K562 (cell line): Measurements from ENCODE around the gene PPP3CB. TPM values are rescaled to one million over a fixed set of nuclear protein-coding genes. Genes with fewer than 3 reads are reported as not detected.

Source experiments
- ELF2 ChIP-seq: fragments of 250-450 bp; sonication (Bioruptor Pico); IDR thresholded peaks from 2 replicates; pipeline ENCODE4 v1.5.0; 2021; ENCODE audit warnings: mild to moderate bottlenecking
- GTF2B ChIP-seq: IDR thresholded peaks from 2 replicates; pipeline ENCODE4 v1.6.1; 2011; ENCODE audit not compliant: insufficient read length; ENCODE audit errors: extremely low read depth
- KDM2B ChIP-seq: fragments of 250-450 bp; sonication (Bioruptor Pico); IDR thresholded peaks from 2 replicates; pipeline ENCODE4 v1.8.0; 2021; ENCODE audit warnings: mild to moderate bottlenecking, moderate library complexity
- LARP7 ChIP-seq: fragments of 450-650 bp; IDR thresholded peaks from 2 replicates; pipeline ENCODE4 v1.6.1; 2016
- NRF1 ChIP-seq, 2 experiments: fragments of 450-650 bp; IDR thresholded peaks in 1 of 2; conservative IDR thresholded peaks in 1 of 2; 2 replicates each; pipeline ENCODE4 v1.6.1; 2014; ENCODE audit warnings: mild to moderate bottlenecking in 2 of 2
- POLR2AphosphoS5 ChIP-seq: IDR thresholded peaks from 2 replicates; pipeline ENCODE4 v1.6.1; 2011; ENCODE audit warnings: mild to moderate bottlenecking, low read depth, low read length, moderate library complexity; ENCODE audit not compliant: control insufficient read depth, insufficient read depth
- TAF1 ChIP-seq: IDR thresholded peaks from 2 replicates; pipeline ENCODE4 v1.6.1; 2011; ENCODE audit warnings: mild to moderate bottlenecking, low read length, moderate library complexity; ENCODE audit not compliant: insufficient read depth, control insufficient read depth, severe bottlenecking; ENCODE audit errors: extremely low read depth
- TEAD4 ChIP-seq, 2 experiments: sonication (generic) in 1 of 2; formaldehyde crosslinking in 1 of 2; IDR thresholded peaks; 2 replicates each; pipeline versions ENCODE4 v1.6.1 to v1.8.0; 2012 to 2022; ENCODE audit warnings: borderline replicate concordance in 1 of 2, inconsistent platforms in 1 of 2, low read length in 1 of 2, mild to moderate bottlenecking in 1 of 2, missing genetic modification reagents in 1 of 2
- THRB ChIP-seq: fragments of 450-650 bp; formaldehyde crosslinking; conservative IDR thresholded peaks from 2 replicates; pipeline ENCODE4 v1.4.0; 2022; ENCODE audit warnings: mild to moderate bottlenecking, missing genetic modification characterization
- ZNF143 ChIP-seq: sonication (generic); formaldehyde crosslinking; IDR thresholded peaks from 2 replicates; pipeline ENCODE4 v1.9.0; 2022; ENCODE audit warnings: mild to moderate bottlenecking, missing genetic modification reagents
- ZNF318 ChIP-seq, 2 experiments: fragments of 450-650 bp; IDR thresholded peaks; 2 replicates each; pipeline ENCODE4 v1.6.1; 2016; ENCODE audit warnings: mild to moderate bottlenecking in 2 of 2, borderline replicate concordance in 1 of 2, low read depth in 1 of 2, moderate library complexity in 1 of 2
- ZNF696 ChIP-seq: fragments of 250-450 bp; sonication (Bioruptor Pico); conservative IDR thresholded peaks from 2 replicates; pipeline ENCODE4 v1.4.0; 2020; ENCODE audit warnings: mild to moderate bottlenecking, moderate library complexity
- polyA plus RNA-seq, 8 experiments: library from polyadenylated mRNA; depleted of rRNA in 4 of 8; stranded (reverse) in 5 of 8; unstranded in 3 of 8; fragments of >200 nt; fragmentation: Nextera tagmentation in 2 of 8; fragmentation: Illumina TruSeq in 1 of 8; extraction: Ambion mirVana in 2 of 8; extraction: Trizol in 1 of 8; gene quantifications; 2 replicates each; pipeline versions ENCODE4 v1.2.1 to v1.2.3, GENCODE V29; 2011 to 2014; ENCODE audit warnings: inconsistent platforms in 1 of 8, missing spikeins in 1 of 8
- total RNA-seq, 7 experiments: library from RNA; depleted of rRNA in 6 of 7; stranded (reverse); fragments of >200 nt in 6 of 7; fragmentation: Illumina TruSeq in 2 of 7; extraction: Trizol in 2 of 7; gene quantifications; 2 replicates each; pipeline versions ENCODE4 v1.2.1 to v1.2.3, GENCODE V29; 2011 to 2021; ENCODE audit warnings: low replicate concordance in 1 of 7

Gene PPP3CB
- total and polyA plus RNA-seq, 9 of the 15 experiments (the other 6 are each of a cell fraction or from before 2014, with no cell fraction given) = 9.6 to 27.6 (median 17.8) TPM

- TF ChIP-seq THRB (CRISPR knock-in tag) = 0 out of 2 replicates have a peak, but pooled peaks have one; percentile 24
- TF ChIP-seq ZNF696 = no peak
- peak in 1 of 2 experiments; percentile 17; a peak in 1 of 4 replicates for TF ChIP-seq ZNF318 (IDR thresholded peaks at IDR 0.05; ENCODE audit: borderline replicate concordance in 1 of 2, low read depth in 1 of 2)
- TF ChIP-seq KDM2B = no peak
- no peak; the same call in 1 of the 2 replicates for TF ChIP-seq POLR2AphosphoS5
- TF ChIP-seq NRF1 (conservative IDR thresholded peaks at IDR 0.05 in 1 of 2, IDR thresholded peaks at IDR 0.05 in 1 of 2) = peak; percentile 82 to 84
- no peak for TF ChIP-seq GTF2B
- no peak for TF ChIP-seq ELF2
- TF ChIP-seq TAF1 = peak; percentile 56
- peak; percentile 53; the same call in 1 of the 2 replicates for TF ChIP-seq TEAD4 (IDR thresholded peaks at IDR 0.05; ENCODE audit: low read length)
- no peak for TF ChIP-seq TEAD4 (CRISPR knock-in tag; IDR thresholded peaks at IDR 0.05; ENCODE audit: borderline replicate concordance)
- TF ChIP-seq ZNF143 (CRISPR knock-in tag) = no peak
- no peak for TF ChIP-seq LARP7
Observed at GRCh38 chr10:73413108-73413527, 82.7 kb downstream of the PPP3CB start (continued).
